ENCODE results near the gene ACSL1.

- TF ChIP-seq CTCF (conservative IDR thresholded peaks at IDR 0.05) (no peak), ZFX (IDR thresholded peaks at IDR 0.05) (no peak)
These were observed 11.1 kb downstream of the ACSL1 start for GRCh38 chr4:184814686-184815045.
